HEK293 (cell line): ENCODE data around the gene NXT1.

ENCODE experiments used
- ATF2 ChIP-seq: fragments of 450-650 bp; formaldehyde crosslinking; IDR thresholded peaks from 2 replicates; pipeline ENCODE4 v1.5.1; 2016; ENCODE audit warnings: missing biosample characterization, missing genetic modification characterization, low read depth
- GLI4 ChIP-seq: fragments of 450-650 bp; formaldehyde crosslinking; IDR thresholded peaks from 2 replicates; pipeline ENCODE4 v1.5.1; 2016; ENCODE audit warnings: missing biosample characterization, missing genetic modification characterization
- GLIS2 ChIP-seq: fragments of 450-650 bp; formaldehyde crosslinking; IDR thresholded peaks from 2 replicates; pipeline ENCODE4 v1.5.1; 2016; ENCODE audit warnings: missing biosample characterization, missing genetic modification characterization
- HOXD13 ChIP-seq: sonication (generic); formaldehyde crosslinking; IDR thresholded peaks from 2 replicates; pipeline ENCODE4 v1.8.0; 2022; ENCODE audit warnings: missing genetic modification reagents, borderline replicate concordance
- INSM2 ChIP-seq: fragments of 450-650 bp; formaldehyde crosslinking; IDR thresholded peaks from 2 replicates; pipeline ENCODE4 v1.5.1; 2016; ENCODE audit warnings: missing biosample characterization, missing genetic modification characterization
- KLF1 ChIP-seq: fragments of 450-650 bp; formaldehyde crosslinking; IDR thresholded peaks from 2 replicates; pipeline ENCODE4 v1.5.1; 2016; ENCODE audit warnings: missing biosample characterization, missing genetic modification characterization
- KLF7 ChIP-seq: fragments of 450-650 bp; formaldehyde crosslinking; IDR thresholded peaks from 2 replicates; pipeline ENCODE4 v1.5.1; 2016; ENCODE audit warnings: missing biosample characterization, missing genetic modification characterization, borderline replicate concordance
- SP7 ChIP-seq: fragments of 450-650 bp; formaldehyde crosslinking; IDR thresholded peaks from 2 replicates; pipeline ENCODE4 v1.5.1; 2016; ENCODE audit warnings: missing biosample characterization, missing genetic modification characterization
- YY2 ChIP-seq: fragments of 450-650 bp; formaldehyde crosslinking; IDR thresholded peaks from 2 replicates; pipeline ENCODE4 v1.5.1; 2016; ENCODE audit warnings: missing biosample characterization, missing genetic modification characterization
- ZBTB17 ChIP-seq: fragments of 450-650 bp; formaldehyde crosslinking; IDR thresholded peaks from 2 replicates; pipeline ENCODE4 v1.5.1; 2016; ENCODE audit warnings: missing biosample characterization, missing genetic modification characterization
- ZBTB8A ChIP-seq: fragments of 450-650 bp; formaldehyde crosslinking; IDR thresholded peaks from 2 replicates; pipeline ENCODE4 v1.5.1; 2016; ENCODE audit warnings: missing biosample characterization, missing genetic modification characterization
- ZFHX2 ChIP-seq: fragments of 450-650 bp; formaldehyde crosslinking; conservative IDR thresholded peaks from 2 replicates; pipeline ENCODE4 v1.5.1; 2016; ENCODE audit warnings: missing biosample characterization, missing genetic modification characterization
- ZNF114 ChIP-seq: fragments of 450-650 bp; formaldehyde crosslinking; IDR thresholded peaks from 2 replicates; pipeline ENCODE4 v1.5.0; 2017; ENCODE audit warnings: missing biosample characterization, missing genetic modification characterization
- ZNF23 ChIP-seq: fragments of 450-650 bp; formaldehyde crosslinking; IDR thresholded peaks from 2 replicates; pipeline ENCODE4 v1.5.1; 2016; ENCODE audit warnings: missing biosample characterization, missing genetic modification characterization, borderline replicate concordance
- ZNF366 ChIP-seq: fragments of 450-650 bp; formaldehyde crosslinking; conservative IDR thresholded peaks from 2 replicates; pipeline ENCODE4 v1.5.1; 2016; ENCODE audit warnings: missing biosample characterization, missing genetic modification characterization
- ZNF391 ChIP-seq: fragments of 450-650 bp; formaldehyde crosslinking; IDR thresholded peaks from 2 replicates; pipeline ENCODE4 v1.5.1; 2016; ENCODE audit warnings: low read depth, missing biosample characterization, missing genetic modification characterization, borderline replicate concordance
- ZNF433 ChIP-seq: fragments of 450-650 bp; formaldehyde crosslinking; IDR thresholded peaks from 2 replicates; pipeline ENCODE4 v1.5.1; 2016; ENCODE audit warnings: missing biosample characterization, missing genetic modification characterization, low read depth
- ZNF518A ChIP-seq: fragments of 450-650 bp; formaldehyde crosslinking; conservative IDR thresholded peaks from 2 replicates; pipeline ENCODE4 v1.5.1; 2016; ENCODE audit warnings: low read depth, missing biosample characterization, missing genetic modification characterization
- ZNF629 ChIP-seq: fragments of 450-650 bp; formaldehyde crosslinking; IDR thresholded peaks from 2 replicates; pipeline ENCODE4 v1.5.1; 2017; ENCODE audit warnings: missing biosample characterization, missing genetic modification characterization
- ZNF660 ChIP-seq: fragments of 450-650 bp; IDR thresholded peaks from 2 replicates; pipeline ENCODE4 v1.5.1; 2018; ENCODE audit warnings: missing biosample characterization, mild to moderate bottlenecking, missing genetic modification characterization
- ZNF76 ChIP-seq: fragments of 450-650 bp; formaldehyde crosslinking; IDR thresholded peaks from 2 replicates; pipeline ENCODE4; 2016; ENCODE audit warnings: low read depth, missing biosample characterization, missing genetic modification characterization, borderline replicate concordance
- ZNF837 ChIP-seq: fragments of 450-650 bp; formaldehyde crosslinking; IDR thresholded peaks from 2 replicates; pipeline ENCODE4 v1.5.1; 2016; ENCODE audit warnings: missing biosample characterization, missing genetic modification characterization
- ZXDB ChIP-seq: fragments of 450-650 bp; formaldehyde crosslinking; IDR thresholded peaks from 2 replicates; pipeline ENCODE4 v1.5.1; 2016; ENCODE audit warnings: missing biosample characterization, missing genetic modification characterization
- TF ChIP-seq, protein P1 (sequence below): fragments of 450-650 bp; formaldehyde crosslinking; optimal IDR thresholded peaks from 2 replicates; pipeline ENCODE3; 2016; ENCODE audit warnings: missing biosample characterization, mild to moderate bottlenecking, missing genetic modification characterization
- TF ChIP-seq, protein P2 (sequence below): fragments of 450-650 bp; formaldehyde crosslinking; IDR thresholded peaks from 2 replicates; pipeline ENCODE4 v1.5.1; 2016; ENCODE audit warnings: missing biosample characterization, missing genetic modification characterization
- TF ChIP-seq, protein P3 (sequence below): fragments of 450-650 bp; formaldehyde crosslinking; IDR thresholded peaks from 2 replicates; pipeline ENCODE4 v1.5.1; 2016; ENCODE audit warnings: missing biosample characterization, missing genetic modification characterization

The NXT1 gene

DNA sequence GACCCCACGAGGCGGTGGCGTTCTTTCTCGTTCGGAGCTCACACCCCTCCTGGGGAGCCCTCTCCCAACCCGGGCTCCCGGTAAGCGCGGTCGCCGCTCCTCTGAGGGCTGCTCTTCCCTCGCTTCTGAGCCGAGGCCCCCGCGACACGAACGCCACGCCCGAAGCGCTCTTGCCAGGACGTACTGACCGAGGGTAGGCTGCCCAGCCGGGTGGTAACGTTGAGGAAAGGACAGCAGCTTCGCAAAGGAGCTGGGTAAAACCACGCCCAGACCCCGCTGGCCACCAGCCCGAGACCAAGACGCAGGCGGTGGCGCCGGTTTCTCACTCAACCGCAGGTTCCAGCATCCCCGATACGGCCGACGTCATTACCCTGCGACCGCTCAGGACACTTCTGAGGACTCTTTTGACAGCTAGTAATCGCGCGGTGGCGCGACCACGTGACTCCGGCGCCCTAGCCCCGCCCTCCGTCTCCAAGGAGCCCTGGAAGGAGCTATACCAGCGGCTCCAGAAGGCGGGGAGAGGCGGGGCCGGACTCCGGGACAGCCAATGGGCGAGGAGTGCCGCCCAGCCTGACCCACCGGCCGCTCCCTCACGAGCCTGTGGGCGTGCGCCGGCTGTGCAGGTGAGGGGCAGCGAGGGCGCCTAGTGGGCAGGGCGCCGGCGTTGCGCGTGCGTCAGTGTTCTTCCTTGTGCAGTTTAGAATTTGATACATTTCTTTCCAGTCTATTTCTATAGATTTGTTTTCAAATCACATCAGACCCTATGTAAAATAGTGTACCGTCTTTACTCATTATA, 7.4 kb downstream of the NXT1 start (continued):
- peak; percentile 57; the same call in 1 of the 2 replicates for TF ChIP-seq INSM2 (tag by site-specific recombination)
- no peak for TF ChIP-seq HOXD13
- TF ChIP-seq KLF7: peak; percentile 69
- peak; percentile 97 for TF ChIP-seq ZBTB8A
- 0 out of 2 replicates have a peak, but pooled peaks have one; percentile 41 for TF ChIP-seq ZNF391 (tag by site-specific recombination)
- TF ChIP-seq, protein P1, sequence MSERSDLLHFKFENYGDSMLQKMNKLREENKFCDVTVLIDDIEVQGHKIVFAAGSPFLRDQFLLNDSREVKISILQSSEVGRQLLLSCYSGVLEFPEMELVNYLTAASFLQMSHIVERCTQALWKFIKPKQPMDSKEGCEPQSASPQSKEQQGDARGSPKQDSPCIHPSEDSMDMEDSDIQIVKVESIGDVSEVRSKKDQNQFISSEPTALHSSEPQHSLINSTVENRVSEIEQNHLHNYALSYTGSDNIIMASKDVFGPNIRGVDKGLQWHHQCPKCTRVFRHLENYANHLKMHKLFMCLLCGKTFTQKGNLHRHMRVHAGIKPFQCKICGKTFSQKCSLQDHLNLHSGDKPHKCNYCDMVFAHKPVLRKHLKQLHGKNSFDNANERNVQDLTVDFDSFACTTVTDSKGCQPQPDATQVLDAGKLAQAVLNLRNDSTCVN (tag by site-specific recombination): peak; percentile 83
- TF ChIP-seq ZXDB (tag by site-specific recombination): peak; percentile 62
- peak; percentile 86 for TF ChIP-seq ZBTB17 (tag by site-specific recombination)
- TF ChIP-seq ZNF76 (tag by site-specific recombination): peak; percentile 86; the same call in 1 of the 2 replicates
- TF ChIP-seq, protein P2, sequence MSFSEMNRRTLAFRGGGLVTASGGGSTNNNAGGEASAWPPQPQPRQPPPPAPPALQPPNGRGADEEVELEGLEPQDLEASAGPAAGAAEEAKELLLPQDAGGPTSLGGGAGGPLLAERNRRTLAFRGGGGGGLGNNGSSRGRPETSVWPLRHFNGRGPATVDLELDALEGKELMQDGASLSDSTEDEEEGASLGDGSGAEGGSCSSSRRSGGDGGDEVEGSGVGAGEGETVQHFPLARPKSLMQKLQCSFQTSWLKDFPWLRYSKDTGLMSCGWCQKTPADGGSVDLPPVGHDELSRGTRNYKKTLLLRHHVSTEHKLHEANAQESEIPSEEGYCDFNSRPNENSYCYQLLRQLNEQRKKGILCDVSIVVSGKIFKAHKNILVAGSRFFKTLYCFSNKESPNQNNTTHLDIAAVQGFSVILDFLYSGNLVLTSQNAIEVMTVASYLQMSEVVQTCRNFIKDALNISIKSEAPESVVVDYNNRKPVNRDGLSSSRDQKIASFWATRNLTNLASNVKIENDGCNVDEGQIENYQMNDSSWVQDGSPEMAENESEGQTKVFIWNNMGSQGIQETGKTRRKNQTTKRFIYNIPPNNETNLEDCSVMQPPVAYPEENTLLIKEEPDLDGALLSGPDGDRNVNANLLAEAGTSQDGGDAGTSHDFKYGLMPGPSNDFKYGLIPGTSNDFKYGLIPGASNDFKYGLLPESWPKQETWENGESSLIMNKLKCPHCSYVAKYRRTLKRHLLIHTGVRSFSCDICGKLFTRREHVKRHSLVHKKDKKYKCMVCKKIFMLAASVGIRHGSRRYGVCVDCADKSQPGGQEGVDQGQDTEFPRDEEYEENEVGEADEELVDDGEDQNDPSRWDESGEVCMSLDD (tag by site-specific recombination): 0 out of 2 replicates have a peak, but pooled peaks have one; percentile 28
- TF ChIP-seq KLF1: peak; percentile 31
- no peak for TF ChIP-seq ZNF837 (tag by site-specific recombination)
- peak; percentile 71 for TF ChIP-seq SP7
- TF ChIP-seq ZNF518A: no peak
- no peak; the same call in 1 of the 2 replicates for TF ChIP-seq ZNF366 (tag by site-specific recombination)
- TF ChIP-seq ZFHX2 (tag by site-specific recombination): peak; percentile 77
- TF ChIP-seq ZNF23 (tag by site-specific recombination): no peak
- 0 out of 2 replicates have a peak, but pooled peaks have one; percentile 45 for TF ChIP-seq ZNF660 (tag by site-specific recombination)
- peak; percentile 88 for TF ChIP-seq ZNF629 (tag by site-specific recombination)
- peak; percentile 82 for TF ChIP-seq ATF2 (tag by site-specific recombination)
- no peak for TF ChIP-seq GLI4 (tag by site-specific recombination)
- no peak for TF ChIP-seq YY2 (tag by site-specific recombination)
- no peak for TF ChIP-seq ZNF114 (tag by site-specific recombination)
- peak; percentile 80 for TF ChIP-seq GLIS2 (tag by site-specific recombination)
- TF ChIP-seq ZNF433 (tag by site-specific recombination): no peak
- TF ChIP-seq, protein P3, sequence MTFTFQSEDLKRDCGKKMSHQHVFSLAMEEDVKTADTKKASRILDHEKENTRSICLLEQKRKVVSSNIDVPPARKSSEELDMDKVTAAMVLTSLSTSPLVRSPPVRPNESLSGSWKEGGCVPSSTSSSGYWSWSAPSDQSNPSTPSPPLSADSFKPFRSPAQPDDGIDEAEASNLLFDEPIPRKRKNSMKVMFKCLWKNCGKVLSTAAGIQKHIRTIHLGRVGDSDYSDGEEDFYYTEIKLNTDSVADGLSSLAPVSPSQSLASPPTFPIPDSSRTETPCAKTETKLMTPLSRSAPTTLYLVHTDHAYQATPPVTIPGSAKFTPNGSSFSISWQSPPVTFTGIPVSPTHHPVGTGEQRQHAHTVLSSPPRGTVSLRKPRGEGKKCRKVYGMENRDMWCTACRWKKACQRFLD: no peak
